MCF 10A (cell line): ENCODE data around the gene GLRB. TPM values are rescaled to one million over a fixed set of nuclear protein-coding genes. Genes with fewer than 3 reads are reported as not detected.

Experiments
- BruUV-seq: library from RNA; stranded (reverse); fragments of 400-500 nt; replicated peaks from 2 replicates; lab custom pipeline; 2021; lab: Mats Ljungman, UMichigan
- CTCF ChIA-PET: fragments of 300-600 bp; sonication (Branson Sonifier 250); formaldehyde crosslinking; extraction: SDS; loops from one replicate; lab custom pipeline; 2021; ENCODE audit warnings: antibody characterized with exemption, inconsistent platforms; lab: Yijun Ruan, JAX
- POLR2A ChIA-PET: fragments of 300-600, 350-650 bp; sonication (Branson Sonifier 250); formaldehyde crosslinking; extraction: SDS; loops from one replicate; lab custom pipeline; 2020; ENCODE audit warnings: antibody characterized with exemption, inconsistent platforms; lab: Yijun Ruan, JAX
- DNase-seq: peaks from one replicate; pipeline ENCODE4 v3.0.0-alpha.2; 2018; ENCODE audit not compliant: unreplicated experiment
- H3K27ac Mint-ChIP-seq: one replicate; pipeline ENCODE4 v1.8.0; 2022; ENCODE audit warnings: mild to moderate bottlenecking, low read depth, mixed read lengths; ENCODE audit not compliant: unreplicated experiment
- H3K27me3 Mint-ChIP-seq: one replicate; pipeline ENCODE4 v1.8.0; 2022; ENCODE audit warnings: mixed read lengths; ENCODE audit not compliant: insufficient read depth, unreplicated experiment
- H3K36me3 Mint-ChIP-seq: one replicate; pipeline ENCODE4 v1.8.0; 2022; ENCODE audit warnings: mild to moderate bottlenecking, moderate library complexity, mixed read lengths; ENCODE audit not compliant: insufficient read depth, unreplicated experiment
- H3K4me1 Mint-ChIP-seq: one replicate; pipeline ENCODE4 v1.8.0; 2022; ENCODE audit warnings: mixed read lengths; ENCODE audit not compliant: insufficient read depth, unreplicated experiment
- H3K4me3 Mint-ChIP-seq: one replicate; pipeline ENCODE4 v1.8.0; 2022; ENCODE audit warnings: mild to moderate bottlenecking, moderate library complexity, mixed read lengths; ENCODE audit not compliant: unreplicated experiment
- H3K9me3 Mint-ChIP-seq: one replicate; pipeline ENCODE4 v1.8.0; 2022; ENCODE audit warnings: mixed read lengths; ENCODE audit not compliant: unreplicated experiment
- intact Hi-C: fragments of 100-400 bp; cut with micrococcal nuclease; formaldehyde crosslinking; loops from 2 replicates; pipeline ENCODE4 v1.14.1; 2022
- total RNA-seq: library from RNA; stranded (reverse); gene quantifications from 2 replicates; pipeline ENCODE4 v1.2.3, GENCODE V29; 2022
- TF ChIP-seq, protein P1 (sequence below): fragments of 200-600 bp; IDR thresholded peaks from one replicate; pipeline ENCODE4 v1.8.0; 2022; ENCODE audit warnings: antibody characterized with exemption, mild to moderate bottlenecking; ENCODE audit not compliant: unreplicated experiment

Gene GLRB
- total RNA-seq, 1 experiment from 2014 or later = 5.9 TPM

DNA sequence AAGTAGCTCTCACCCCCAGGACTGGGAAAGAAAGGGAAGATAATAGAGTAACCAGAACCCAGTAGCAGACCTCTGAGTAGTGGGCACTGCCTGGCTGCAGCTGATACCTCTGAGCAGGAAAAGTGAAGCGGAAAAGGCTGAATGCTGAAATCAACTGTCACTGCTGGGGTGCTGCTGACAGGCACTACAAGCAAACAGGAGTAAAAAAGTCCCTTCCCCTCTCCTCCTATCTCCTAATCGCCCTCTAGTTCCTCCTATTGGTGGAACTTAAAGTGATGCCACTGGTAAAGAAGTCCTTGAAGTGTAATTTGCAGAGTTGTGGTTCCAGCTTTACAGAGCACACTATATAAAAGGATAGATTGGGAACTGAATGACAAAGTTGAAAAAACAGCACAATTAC is 32.8 kb upstream of the GLRB start:
- Mint-ChIP-seq H3K4me1 (peaks cover 20% of the 10 kb centered on the region), H3K9me3 (no peaks in the 10 kb centered on the region), H3K27me3 (no peaks in the 10 kb centered on the region), H3K36me3 (peaks cover 7% of the 10 kb centered on the region), H3K27ac (no peak overlapping the region), H3K4me3 (no peak overlapping the region)
- peak; percentile 56 for DNase-seq
- TF ChIP-seq, protein P1, sequence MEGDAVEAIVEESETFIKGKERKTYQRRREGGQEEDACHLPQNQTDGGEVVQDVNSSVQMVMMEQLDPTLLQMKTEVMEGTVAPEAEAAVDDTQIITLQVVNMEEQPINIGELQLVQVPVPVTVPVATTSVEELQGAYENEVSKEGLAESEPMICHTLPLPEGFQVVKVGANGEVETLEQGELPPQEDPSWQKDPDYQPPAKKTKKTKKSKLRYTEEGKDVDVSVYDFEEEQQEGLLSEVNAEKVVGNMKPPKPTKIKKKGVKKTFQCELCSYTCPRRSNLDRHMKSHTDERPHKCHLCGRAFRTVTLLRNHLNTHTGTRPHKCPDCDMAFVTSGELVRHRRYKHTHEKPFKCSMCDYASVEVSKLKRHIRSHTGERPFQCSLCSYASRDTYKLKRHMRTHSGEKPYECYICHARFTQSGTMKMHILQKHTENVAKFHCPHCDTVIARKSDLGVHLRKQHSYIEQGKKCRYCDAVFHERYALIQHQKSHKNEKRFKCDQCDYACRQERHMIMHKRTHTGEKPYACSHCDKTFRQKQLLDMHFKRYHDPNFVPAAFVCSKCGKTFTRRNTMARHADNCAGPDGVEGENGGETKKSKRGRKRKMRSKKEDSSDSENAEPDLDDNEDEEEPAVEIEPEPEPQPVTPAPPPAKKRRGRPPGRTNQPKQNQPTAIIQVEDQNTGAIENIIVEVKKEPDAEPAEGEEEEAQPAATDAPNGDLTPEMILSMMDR = peak; percentile 46
- ChIA-PET POLR2A (interaction anchor here (0.6 to 1.5 kb wide), 2 partner anchors 17 to 73 kb away, joined by 3 to 7 read pairs; no protein-coding TSS in a partner anchor), CTCF (interaction anchor here (0.6 to 1.6 kb wide), 12 partner anchors 8 to 569 kb away, joined by 3 to 6 read pairs (median 3); no protein-coding TSS in a partner anchor)
- intact Hi-C loops = no loop called here
- no TSS peak for BruUV-seq

DNA sequence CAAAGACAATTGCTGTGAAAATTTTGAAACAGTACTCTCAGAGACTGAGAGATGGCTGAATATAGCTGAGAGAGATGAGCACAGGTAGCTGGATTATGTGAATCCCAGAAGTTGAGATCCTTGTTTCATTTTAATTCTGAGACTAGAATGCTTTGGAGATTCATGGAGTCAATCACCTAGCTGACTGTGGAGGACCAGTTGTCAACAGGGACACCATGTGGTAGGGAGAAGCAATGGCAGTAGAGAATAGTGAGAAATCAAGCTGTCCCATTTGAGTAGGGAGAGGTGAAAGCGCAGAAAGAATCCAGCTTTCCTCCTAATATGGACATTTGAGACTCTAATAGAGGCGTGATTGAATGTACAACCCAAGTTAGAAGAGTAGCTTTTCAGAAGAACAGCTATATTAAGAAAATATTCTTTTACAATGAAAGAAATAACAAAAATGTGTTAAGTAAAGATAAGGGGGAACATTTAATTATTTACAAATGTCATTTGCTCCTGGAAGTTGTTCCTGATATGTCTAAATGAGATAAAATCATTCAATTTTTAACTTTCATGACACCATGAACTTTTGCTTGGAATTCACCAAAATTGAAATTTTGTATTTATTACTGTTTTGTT is 30.3 kb upstream of the GLRB start:
- Mint-ChIP-seq H3K27me3 (no peaks in the 10 kb centered on the region), H3K27ac (peak overlapping the region; percentile 55), H3K36me3 (peaks cover 7% of the 10 kb centered on the region), H3K4me1 (peaks cover 22% of the 10 kb centered on the region), H3K9me3 (no peaks in the 10 kb centered on the region), H3K4me3 (no peak overlapping the region)
- peak; percentile 84 for DNase-seq
- intact Hi-C loops = loop anchor here (1.0 to 5.0 kb wide), 9 partner anchors 62 to 876 kb away; no protein-coding TSS in a partner anchor
- CTCF ChIA-PET = interaction anchor here (0.5 to 2.1 kb wide), 56 partner anchors 11 to 1545 kb away, joined by 3 to 61 read pairs (median 4); partner anchors contain the start of genes GLRB and PDGFC
- no TSS peak for BruUV-seq
- POLR2A ChIA-PET = interaction anchor here (0.5 to 1.5 kb wide), 9 partner anchors 31 to 571 kb away, joined by 3 to 17 read pairs (median 3); partner anchors contain the start of gene PDGFC
- TF ChIP-seq, protein P1 = peak; percentile 89

DNA sequence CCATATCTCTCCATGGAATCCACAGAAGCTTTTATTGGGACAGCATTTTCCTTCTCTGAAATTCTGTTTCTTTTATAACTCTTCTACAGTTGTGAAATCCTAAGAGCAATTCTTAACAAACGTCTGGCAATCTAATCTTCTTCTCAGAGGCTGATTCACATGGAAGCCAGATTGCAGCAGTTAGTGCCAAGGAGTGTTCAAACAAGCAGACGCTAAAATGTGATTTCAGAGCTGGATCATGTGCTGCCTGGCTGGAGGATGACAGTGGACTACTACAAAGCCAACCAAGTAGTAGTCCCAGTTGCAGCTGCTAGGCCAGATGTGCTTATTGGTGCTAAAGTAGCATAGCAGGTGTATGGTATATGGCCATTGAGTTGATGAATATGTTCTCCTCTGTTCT is 27.7 kb upstream of the GLRB start:
- Mint-ChIP-seq H3K27me3 (no peaks in the 10 kb centered on the region), H3K27ac (no peak overlapping the region), H3K9me3 (no peaks in the 10 kb centered on the region), H3K36me3 (no peaks in the 10 kb centered on the region), H3K4me1 (peaks cover 16% of the 10 kb centered on the region), H3K4me3 (no peak overlapping the region)
- intact Hi-C loops = loop anchor here (5.0 kb wide), 2 partner anchors 124 to 276 kb away; no protein-coding TSS in a partner anchor
- ChIA-PET POLR2A (interaction anchor here (0.6 to 1.1 kb wide), 2 partner anchors 35 to 49 kb away, joined by 3 to 5 read pairs; no protein-coding TSS in a partner anchor), CTCF (interaction anchor here (0.6 to 1.5 kb wide), 8 partner anchors 9 to 972 kb away, joined by 3 to 7 read pairs (median 3); no protein-coding TSS in a partner anchor)
- no TSS peak for BruUV-seq
- TF ChIP-seq, protein P1 = no peak
- DNase-seq = peak; percentile 8

DNA sequence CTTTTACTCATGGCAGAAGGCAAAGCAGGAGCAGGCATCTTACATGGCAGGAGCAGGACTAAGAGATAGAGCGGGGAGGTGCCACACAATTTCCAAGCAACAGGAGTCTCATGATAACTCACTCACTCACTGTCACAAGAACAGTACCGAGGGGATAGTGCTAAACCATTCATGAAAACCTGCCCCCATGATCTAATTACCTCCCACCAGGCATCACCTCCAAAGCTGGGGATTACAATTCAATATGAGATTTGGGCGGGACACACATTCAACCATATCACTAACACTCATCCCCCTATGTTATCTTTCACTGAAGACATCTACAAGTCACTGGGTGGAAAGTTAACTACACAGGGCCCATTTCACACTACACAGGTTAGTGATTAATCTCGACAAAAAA is 25.4 kb upstream of the GLRB start:
- Mint-ChIP-seq H3K4me3 (no peak overlapping the region), H3K27ac (no peak overlapping the region), H3K4me1 (peaks cover 9% of the 10 kb centered on the region), H3K9me3 (no peaks in the 10 kb centered on the region), H3K27me3 (no peaks in the 10 kb centered on the region), H3K36me3 (no peaks in the 10 kb centered on the region)
- TF ChIP-seq, protein P1 = no peak
- no TSS peak for BruUV-seq
- DNase-seq = no peak
- CTCF ChIA-PET = interaction anchor here (0.7 to 2.1 kb wide), 4 partner anchors 36 to 575 kb away, joined by 3 to 8 read pairs (median 4); no protein-coding TSS in a partner anchor
- intact Hi-C loops = loop anchor here (10.0 kb wide), 1 partner anchor 924 kb away; no protein-coding TSS in a partner anchor
- POLR2A ChIA-PET = interaction anchor here (1.2 kb wide), 1 partner anchor 82 kb away, joined by 3 read pairs; no protein-coding TSS in a partner anchor
